Measurements from ENCODE around the gene CCDC3. TPM values are rescaled to one million over a fixed set of nuclear protein-coding genes. Genes with fewer than 3 reads are reported as not detected.

CCDC3 gene
- total and polyA plus RNA-seq, 2 of the 4 experiments (the other 2 are of a cell fraction), result 0.29 to 0.36 TPM

- intact Hi-C loops (cut with micrococcal nuclease), result no loop called here
- CTCF ChIA-PET, result no interaction called here
These were observed 39.0 kb downstream of the CCDC3 start for GRCh38 chr10:12962556-12962955.

More at GRCh38 chr10:12962556-12962955, 39.0 kb downstream of the CCDC3 start:
- Histone ChIP-seq H4K91ac (ENCODE audit: insufficient read depth, low read depth, low read length) (no peak overlapping the region), H3K9me3 (ENCODE audit: control insufficient read depth, insufficient read depth, low read length) (peaks cover 7% of the 10 kb centered on the region), H3K4me3 (ENCODE audit: insufficient read depth, low read depth, low read length) (no peak overlapping the region), H4K5ac (ENCODE audit: low read depth, low read length) (no peak overlapping the region), H2BK120ac (ENCODE audit: low read depth, low read length) (no peak overlapping the region), H3K14ac (replicated peaks; ENCODE audit: low read depth, low read length) (no peak overlapping the region), H2BK5ac (ENCODE audit: low read depth, low read length, poor library complexity, severe bottlenecking) (no peak overlapping the region), H3K4me2 (ENCODE audit: low read depth, low read length) (no peak overlapping the region), H3K36me3 (ENCODE audit: control insufficient read depth, insufficient read depth, low read length) (no peaks in the 10 kb centered on the region), H4K8ac (ENCODE audit: low read depth in 2 of 2, low read length in 2 of 2) (no peak overlapping the region), H2BK20ac (ENCODE audit: low read depth, low read length) (no peak overlapping the region), H4K20me1 (ENCODE audit: insufficient read depth, low read length) (no peaks in the 10 kb centered on the region; the same call in 1 of the 2 replicates), H2AFZ (replicated peaks; ENCODE audit: low read length, poor library complexity) (no peak overlapping the region), H2AK9ac (replicated peaks; ENCODE audit: low read depth, low read length, poor library complexity) (no peak overlapping the region), H2AK5ac (ENCODE audit: low read depth, low read length) (no peak overlapping the region), H3K9me1 (ENCODE audit: insufficient read depth, low read length) (no peaks in the 10 kb centered on the region), H3K4ac (ENCODE audit: low read depth, low read length) (no peak overlapping the region), H3K56ac (ENCODE audit: extremely low read depth, insufficient read depth, low read length) (no peak overlapping the region), H3K23ac (ENCODE audit: low read depth, low read length) (no peak overlapping the region), H2BK15ac (ENCODE audit: low read depth, low read length) (no peak overlapping the region), H3K79me1 (ENCODE audit: low read depth in 1 of 2, low read length in 2 of 2) (no peaks in the 10 kb centered on the region), H3K18ac (ENCODE audit: low read depth, low read length) (no peak overlapping the region), H3K4me1 (ENCODE audit: control insufficient read depth, insufficient read depth, low read length) (peaks cover 11% of the 10 kb centered on the region; the same call in 1 of the 2 replicates), H3K27ac (ENCODE audit: insufficient read depth, low read length) (no peak overlapping the region), H3K9ac (ENCODE audit: low read depth, low read length) (no peak overlapping the region), H3K27me3 (ENCODE audit: control insufficient read depth, insufficient read depth, low read length) (peaks cover 3% of the 10 kb centered on the region; the same call in 1 of the 2 replicates)
- dilution Hi-C loops (cut with HindIII; ENCODE audit: low sequenced_read_pairs, unreplicated experiment), result no loop called here
- POLR2A ChIA-PET (ENCODE audit: unreplicated experiment), result no interaction called here
- TF ChIP-seq NFE2L2 (IDR thresholded peaks at IDR 0.05; ENCODE audit: low read depth, low read length) (no peak), RFX5 (IDR thresholded peaks at IDR 0.05; ENCODE audit: low read depth, low read length) (no peak), MAZ (IDR thresholded peaks at IDR 0.05; ENCODE audit: borderline replicate concordance, low read depth, low read length) (no peak), RCOR1 (IDR thresholded peaks at IDR 0.05; ENCODE audit: insufficient replicate concordance, low read length) (no peak), BHLHE40 (IDR thresholded peaks at IDR 0.05; ENCODE audit: low read depth, low read length) (no peak)
- no TSS peak for BruUV-seq (replicated peaks)
- in situ Hi-C loops (cut with MboI; ENCODE audit: low sequenced_read_pairs), result no loop called here
- no peak for ATAC-seq (ENCODE audit: low read depth)
- no peak for DNase-seq
- 100% methylated on average over 1 of the region's 3 CpGs; no CpG with 5 or more reads in 1 of the 2 experiments for WGBS, 2 experiments (ENCODE audit: extremely low coverage in 2 of 2, insufficient read length in 1 of 2)
